ENCODE data around the gene SERTM1. TPM values are rescaled to one million over a fixed set of nuclear protein-coding genes. Genes with fewer than 3 reads are reported as not detected.

Gene SERTM1
- total RNA-seq, 1 donor from 2014 or later: not detected

DNA sequence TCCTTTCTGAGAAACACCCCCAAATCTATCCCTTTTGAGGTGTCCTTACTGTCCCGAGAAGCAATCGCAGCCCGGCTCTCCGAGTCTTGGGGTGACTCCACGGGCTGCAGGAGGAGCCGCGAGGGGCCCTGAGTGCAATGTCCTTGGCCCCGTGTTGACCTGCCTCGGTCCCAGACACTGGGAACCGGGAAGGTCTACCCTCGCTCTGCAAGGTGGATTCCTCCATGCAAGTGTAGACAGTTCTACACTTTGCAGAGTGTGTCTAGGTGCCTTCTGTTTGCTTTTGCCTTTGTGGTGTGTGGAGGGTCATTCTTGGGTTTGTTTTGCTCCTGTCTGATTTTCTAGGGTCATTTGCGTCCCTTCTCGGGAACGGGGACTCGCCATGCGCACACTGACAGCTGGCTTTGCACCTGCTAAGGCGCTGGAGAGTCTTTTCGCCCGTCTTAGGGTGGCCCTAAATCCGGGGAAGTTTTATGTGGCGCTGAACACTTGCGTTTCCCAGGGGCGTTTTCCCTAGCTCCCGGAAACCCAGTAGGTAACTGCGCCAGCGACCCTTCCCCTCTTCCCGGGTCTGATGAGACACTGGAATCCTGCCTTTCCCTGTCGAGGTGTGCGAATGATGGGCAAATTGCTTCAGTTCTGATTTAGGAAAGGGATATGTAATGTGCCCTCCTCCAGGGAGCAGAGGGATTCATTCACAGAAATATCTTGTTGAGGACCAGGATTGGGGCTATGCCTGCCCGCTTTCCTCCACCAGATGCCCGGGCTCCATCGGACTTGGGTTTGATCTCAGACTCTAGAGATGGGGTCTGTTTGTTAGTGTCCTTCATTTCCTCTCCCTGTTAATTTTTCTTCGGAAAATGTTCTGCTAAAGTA, 755 bp downstream of the SERTM1 start:
- ChIA-PET CTCF (no interaction called here), POLR2A (no interaction called here)
- no peaks in the 10 kb centered on the region for H3K4me1 Mint-ChIP-seq
- no peaks in the 10 kb centered on the region for H3K36me3 Mint-ChIP-seq (ENCODE audit: low read depth)
- TF ChIP-seq, protein P1, sequence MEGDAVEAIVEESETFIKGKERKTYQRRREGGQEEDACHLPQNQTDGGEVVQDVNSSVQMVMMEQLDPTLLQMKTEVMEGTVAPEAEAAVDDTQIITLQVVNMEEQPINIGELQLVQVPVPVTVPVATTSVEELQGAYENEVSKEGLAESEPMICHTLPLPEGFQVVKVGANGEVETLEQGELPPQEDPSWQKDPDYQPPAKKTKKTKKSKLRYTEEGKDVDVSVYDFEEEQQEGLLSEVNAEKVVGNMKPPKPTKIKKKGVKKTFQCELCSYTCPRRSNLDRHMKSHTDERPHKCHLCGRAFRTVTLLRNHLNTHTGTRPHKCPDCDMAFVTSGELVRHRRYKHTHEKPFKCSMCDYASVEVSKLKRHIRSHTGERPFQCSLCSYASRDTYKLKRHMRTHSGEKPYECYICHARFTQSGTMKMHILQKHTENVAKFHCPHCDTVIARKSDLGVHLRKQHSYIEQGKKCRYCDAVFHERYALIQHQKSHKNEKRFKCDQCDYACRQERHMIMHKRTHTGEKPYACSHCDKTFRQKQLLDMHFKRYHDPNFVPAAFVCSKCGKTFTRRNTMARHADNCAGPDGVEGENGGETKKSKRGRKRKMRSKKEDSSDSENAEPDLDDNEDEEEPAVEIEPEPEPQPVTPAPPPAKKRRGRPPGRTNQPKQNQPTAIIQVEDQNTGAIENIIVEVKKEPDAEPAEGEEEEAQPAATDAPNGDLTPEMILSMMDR (IDR thresholded peaks at IDR 0.05): no peak
- no peak for ATAC-seq (ENCODE audit: low read depth)
- H3K27ac Mint-ChIP-seq: no peak overlapping the region
- DNase-seq: no peak
- peaks cover 3% of the 10 kb centered on the region for H3K9me3 Mint-ChIP-seq
- peaks cover 29% of the 10 kb centered on the region for H3K27me3 Mint-ChIP-seq
- no peak overlapping the region for H3K4me3 Mint-ChIP-seq
- intact Hi-C loops (cut with micrococcal nuclease): no loop called here

DNA sequence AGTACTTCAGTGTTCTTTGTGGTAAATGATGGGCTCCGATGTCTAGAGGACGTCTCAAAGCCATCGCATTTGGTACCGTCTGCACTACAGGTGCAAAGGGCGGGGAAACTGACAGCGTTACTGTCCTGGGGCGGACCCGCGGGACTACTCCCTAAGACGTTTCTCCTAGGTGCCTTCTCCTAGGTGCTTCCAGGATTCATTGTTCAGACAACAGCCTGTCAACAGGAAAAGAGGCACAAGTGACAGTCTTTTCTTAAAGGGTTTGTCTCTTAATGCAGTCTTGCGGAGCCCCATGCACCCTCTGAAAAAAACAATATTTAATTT, 1.4 kb downstream of the SERTM1 start:
- H3K27me3 Mint-ChIP-seq: peaks cover 29% of the 10 kb centered on the region
- H3K36me3 Mint-ChIP-seq (ENCODE audit: low read depth): no peaks in the 10 kb centered on the region
- ChIA-PET CTCF (no interaction called here), POLR2A (no interaction called here)
- no peak for ATAC-seq (ENCODE audit: low read depth)
- H3K4me1 Mint-ChIP-seq: no peaks in the 10 kb centered on the region
- TF ChIP-seq, protein P1 (IDR thresholded peaks at IDR 0.05): no peak
- intact Hi-C loops (cut with micrococcal nuclease): no loop called here
- H3K4me3 Mint-ChIP-seq: no peak overlapping the region
- DNase-seq: no peak
- no peak overlapping the region for H3K27ac Mint-ChIP-seq
- no peaks in the 10 kb centered on the region for H3K9me3 Mint-ChIP-seq

DNA sequence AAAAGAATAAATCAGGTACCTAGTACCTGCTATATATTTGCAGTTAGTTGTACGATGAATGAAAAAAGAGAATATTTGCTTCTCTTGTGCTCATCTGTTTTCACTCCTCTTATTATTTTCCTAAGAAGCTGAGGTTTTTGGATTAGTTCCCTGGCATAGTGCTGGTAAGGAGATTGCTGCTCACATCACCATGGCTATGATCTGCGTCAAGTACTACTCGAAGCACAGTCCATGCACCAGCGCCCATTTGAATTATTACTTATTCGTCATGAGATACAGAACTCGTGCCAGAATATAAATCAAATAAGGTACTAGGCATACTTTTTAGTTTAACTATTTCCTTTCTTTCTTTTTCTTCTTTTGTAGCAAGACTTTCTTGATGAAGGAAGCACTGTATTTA, 7.1 kb downstream of the SERTM1 start:
- intact Hi-C loops (cut with micrococcal nuclease): no loop called here
- no peaks in the 10 kb centered on the region for H3K36me3 Mint-ChIP-seq (ENCODE audit: low read depth)
- ChIA-PET CTCF (no interaction called here), POLR2A (no interaction called here)
- H3K27me3 Mint-ChIP-seq: peaks cover 3% of the 10 kb centered on the region
- TF ChIP-seq, protein P1 (IDR thresholded peaks at IDR 0.05): no peak
- no peak overlapping the region for H3K27ac Mint-ChIP-seq
- no peak for ATAC-seq (ENCODE audit: low read depth)
- DNase-seq: no peak
- H3K9me3 Mint-ChIP-seq: no peaks in the 10 kb centered on the region
- no peak overlapping the region for H3K4me3 Mint-ChIP-seq
- H3K4me1 Mint-ChIP-seq: no peaks in the 10 kb centered on the region

DNA sequence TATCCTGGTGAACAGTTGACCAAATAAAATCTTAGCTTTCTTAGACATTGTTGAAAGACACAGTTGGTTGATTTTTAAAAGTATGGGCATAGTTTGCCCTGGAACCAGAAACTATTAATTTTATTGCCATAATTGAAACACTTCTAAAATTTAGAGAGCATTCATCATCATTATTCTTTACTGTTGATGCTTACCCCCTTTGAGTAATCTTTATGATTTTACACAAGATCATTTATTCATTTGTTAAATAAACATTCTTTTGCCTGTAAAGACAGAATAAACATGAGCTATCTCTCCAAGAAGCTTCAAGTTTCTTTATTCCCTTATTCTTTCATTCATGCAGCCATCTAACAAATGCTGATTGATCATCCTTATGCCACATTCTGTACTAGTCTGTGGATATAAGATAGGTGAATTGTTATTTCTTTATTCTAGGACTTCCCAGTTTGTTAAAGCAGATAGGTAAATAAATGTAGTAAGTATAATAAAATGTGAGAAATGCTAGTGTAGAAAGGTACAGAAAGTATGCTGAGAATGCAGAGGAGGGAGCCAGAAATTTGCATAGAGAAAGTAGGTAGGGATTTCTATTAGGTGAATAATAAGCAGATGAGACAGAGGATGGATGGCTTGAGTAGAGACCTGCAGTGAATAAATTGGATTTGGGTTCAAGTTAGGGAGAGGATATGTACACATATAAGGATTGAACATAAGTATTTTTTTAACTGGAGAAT, 8.2 kb downstream of the SERTM1 start:
- Mint-ChIP-seq H3K4me1 (no peaks in the 10 kb centered on the region), H3K9me3 (no peaks in the 10 kb centered on the region), H3K27me3 (peaks cover 1% of the 10 kb centered on the region), H3K4me3 (no peak overlapping the region), H3K27ac (no peak overlapping the region), H3K36me3 (ENCODE audit: low read depth) (no peaks in the 10 kb centered on the region)
- ATAC-seq (ENCODE audit: low read depth) (no peak), DNase-seq (no peak)
- ChIA-PET CTCF (no interaction called here), POLR2A (no interaction called here)
- intact Hi-C loops (cut with micrococcal nuclease): no loop called here
- TF ChIP-seq, protein P1 (IDR thresholded peaks at IDR 0.05): no peak

DNA sequence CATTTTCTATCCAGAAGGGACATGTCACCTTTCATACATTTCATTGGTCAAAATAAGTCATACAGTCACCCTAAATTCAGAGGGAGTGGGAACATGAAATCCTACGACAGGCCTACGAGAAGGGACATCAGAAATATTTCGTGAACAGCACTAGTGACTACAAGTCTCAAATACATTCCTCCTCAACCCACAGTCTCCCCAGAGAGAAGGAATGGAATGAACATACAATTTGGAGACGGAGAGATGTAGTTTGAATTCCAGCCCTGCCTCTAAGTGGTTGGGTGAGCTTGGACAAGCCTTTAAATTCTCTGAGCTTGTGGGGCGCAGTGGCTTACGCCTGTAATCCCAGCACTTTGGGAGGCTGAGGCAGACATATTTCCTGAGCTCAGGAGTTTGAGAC, 9.9 kb downstream of the SERTM1 start:
- TF ChIP-seq, protein P1 (IDR thresholded peaks at IDR 0.05): no peak
- no peak for DNase-seq
- no peaks in the 10 kb centered on the region for H3K36me3 Mint-ChIP-seq (ENCODE audit: low read depth)
- ChIA-PET POLR2A (no interaction called here), CTCF (no interaction called here)
- no peak for ATAC-seq (ENCODE audit: low read depth)
- no peak overlapping the region for H3K27ac Mint-ChIP-seq
- no peaks in the 10 kb centered on the region for H3K9me3 Mint-ChIP-seq
- peaks cover 1% of the 10 kb centered on the region for H3K27me3 Mint-ChIP-seq
- intact Hi-C loops (cut with micrococcal nuclease): no loop called here
- H3K4me1 Mint-ChIP-seq: no peaks in the 10 kb centered on the region
- H3K4me3 Mint-ChIP-seq: no peak overlapping the region
